MM.1S (cell line): ENCODE data around the gene LRRC45.

ENCODE experiments used
- DNase-seq: peaks from one replicate; pipeline ENCODE4 v3.0.0-alpha.2; 2015
- H2AFZ ChIP-seq: fragments of 300-600 bp; sonication (generic); 2 replicates; pipeline ENCODE4 v1.6.0; 2016; ENCODE audit warnings: antibody characterized with exemption, low read length
- H3F3A ChIP-seq: fragments of 300-600 bp; sonication (generic); 2 replicates; pipeline ENCODE4 v1.6.1; 2016; ENCODE audit warnings: mild to moderate bottlenecking, antibody characterized with exemption, low read length, moderate library complexity, mixed read lengths; ENCODE audit not compliant: insufficient read depth
- H3K27ac ChIP-seq: fragments of 300-600 bp; sonication (generic); 2 replicates; pipeline ENCODE4 v1.5.1; 2016; ENCODE audit warnings: mild to moderate bottlenecking, low read length
- H3K27me3 ChIP-seq: fragments of 300-600 bp; sonication (generic); replicated peaks from 2 replicates; pipeline ENCODE4 v1.6.0; 2016; ENCODE audit warnings: low read length; ENCODE audit not compliant: insufficient read depth
- H3K36me3 ChIP-seq: fragments of 300-600 bp; sonication (generic); replicated peaks from 2 replicates; pipeline ENCODE4 v1.6.1; 2016; ENCODE audit warnings: mild to moderate bottlenecking, low read length, mixed read lengths; ENCODE audit not compliant: insufficient read depth
- H3K4me1 ChIP-seq: fragments of 300-600 bp; sonication (generic); 2 replicates; pipeline ENCODE4 v1.6.1; 2016; ENCODE audit warnings: low read length, mixed read lengths
- H3K4me2 ChIP-seq: fragments of 300-600 bp; sonication (generic); 2 replicates; pipeline ENCODE4 v1.6.0; 2016; ENCODE audit warnings: low read depth, low read length
- H3K4me3 ChIP-seq: fragments of 300-600 bp; sonication (generic); 2 replicates; pipeline ENCODE4 v1.5.1; 2016; ENCODE audit warnings: low read length, mixed read lengths
- H3K79me2 ChIP-seq: fragments of 300-600 bp; sonication (generic); 2 replicates; pipeline ENCODE4 v1.6.1; 2016; ENCODE audit warnings: mixed run types, low read length, mixed read lengths
- H3K9ac ChIP-seq: fragments of 300-600 bp; sonication (generic); 2 replicates; pipeline ENCODE4 v1.6.1; 2016; ENCODE audit warnings: low read length, mixed read lengths
- H3K9me2 ChIP-seq: fragments of 300-600 bp; sonication (generic); replicated peaks from 2 replicates; pipeline ENCODE4 v1.6.1; 2016; ENCODE audit warnings: mild to moderate bottlenecking, low read length, mixed read lengths; ENCODE audit not compliant: insufficient read depth
- H3K9me3 ChIP-seq: fragments of 300-600 bp; sonication (generic); replicated peaks from 2 replicates; pipeline ENCODE4 v1.6.1; 2016; ENCODE audit warnings: mild to moderate bottlenecking, low read length, mixed read lengths; ENCODE audit not compliant: insufficient read depth
- H4K20me1 ChIP-seq: fragments of 300-600 bp; sonication (generic); 2 replicates; pipeline ENCODE4 v1.6.1; 2016; ENCODE audit warnings: mild to moderate bottlenecking, low read length, moderate library complexity, mixed read lengths; ENCODE audit not compliant: insufficient read depth
- EZH2 ChIP-seq: fragments of 300-600 bp; sonication (generic); optimal IDR thresholded peaks from 2 replicates; pipeline ENCODE3; 2017; ENCODE audit warnings: low read depth, mild to moderate bottlenecking, antibody characterized with exemption, low read length, mixed read lengths
- EZH2phosphoT487 ChIP-seq: fragments of 300-600 bp; sonication (generic); IDR thresholded peaks from 2 replicates; pipeline ENCODE4 v1.6.1; 2018; ENCODE audit warnings: antibody characterized with exemption, low read length
- TF ChIP-seq, protein P1 (sequence below): fragments of 300-600 bp; sonication (generic); IDR thresholded peaks from 2 replicates; pipeline ENCODE4 v1.5.1; 2016; ENCODE audit warnings: antibody characterized with exemption, low read length, mixed read lengths

Gene LRRC45

DNA sequence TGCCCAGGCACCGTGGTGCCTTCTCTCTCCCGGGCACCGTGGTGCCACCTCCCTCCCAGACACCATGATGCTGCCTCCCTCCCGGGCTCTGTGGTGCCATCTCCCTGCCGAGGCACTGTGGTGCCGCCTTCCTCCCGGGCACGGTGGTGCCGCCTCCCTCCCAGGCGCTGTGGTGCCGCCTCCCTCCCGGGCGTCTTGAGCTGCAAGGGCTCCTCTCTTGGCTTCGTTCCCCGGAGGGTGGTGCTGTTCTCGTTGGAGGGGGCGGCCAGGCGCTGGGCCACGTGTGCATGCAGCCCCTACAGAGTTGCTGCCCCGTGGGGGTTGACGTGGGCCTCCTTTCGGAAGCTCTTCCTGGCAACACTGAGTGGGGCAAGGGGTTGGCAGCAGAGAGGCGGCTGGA is 8.7 kb upstream of the LRRC45 start:
- no peak overlapping the region for H3K4me2 ChIP-seq
- H3K9ac ChIP-seq, result no peak overlapping the region
- H3K36me3 ChIP-seq, result no peaks in the 10 kb centered on the region

DNA sequence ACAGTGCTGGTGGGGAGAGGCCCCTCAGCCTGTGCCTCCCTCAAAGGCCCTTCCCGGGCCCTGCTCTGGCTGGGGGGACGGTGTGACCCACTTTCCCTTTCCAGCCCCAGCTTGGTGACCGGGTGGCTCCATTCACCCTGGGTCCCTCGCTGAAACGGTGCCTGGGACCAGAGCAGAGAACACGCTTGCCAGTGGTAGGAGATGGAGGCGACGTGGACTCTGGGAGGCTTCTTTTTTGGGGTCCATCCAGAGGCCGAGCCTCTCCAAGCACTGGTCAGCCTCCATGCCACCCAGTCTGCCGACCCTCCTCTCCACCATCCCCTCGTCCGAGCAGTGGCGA is 8.2 kb upstream of the LRRC45 start:
- H3F3A ChIP-seq, result no peaks in the 10 kb centered on the region
- H3K79me2 ChIP-seq, result no peaks in the 10 kb centered on the region
- no peak overlapping the region for H3K4me3 ChIP-seq
- H3K36me3 ChIP-seq, result no peaks in the 10 kb centered on the region
- H3K9me2 ChIP-seq, result no peaks in the 10 kb centered on the region
- no peaks in the 10 kb centered on the region for H3K9me3 ChIP-seq
- DNase-seq, result no peak
- no peaks in the 10 kb centered on the region for H3K4me1 ChIP-seq
- H3K9ac ChIP-seq, result no peak overlapping the region
- no peak overlapping the region for H3K27ac ChIP-seq
- H3K27me3 ChIP-seq, result no peaks in the 10 kb centered on the region
- H3K4me2 ChIP-seq, result no peak overlapping the region
- TF ChIP-seq EZH2, result no peak
- TF ChIP-seq, protein P1, sequence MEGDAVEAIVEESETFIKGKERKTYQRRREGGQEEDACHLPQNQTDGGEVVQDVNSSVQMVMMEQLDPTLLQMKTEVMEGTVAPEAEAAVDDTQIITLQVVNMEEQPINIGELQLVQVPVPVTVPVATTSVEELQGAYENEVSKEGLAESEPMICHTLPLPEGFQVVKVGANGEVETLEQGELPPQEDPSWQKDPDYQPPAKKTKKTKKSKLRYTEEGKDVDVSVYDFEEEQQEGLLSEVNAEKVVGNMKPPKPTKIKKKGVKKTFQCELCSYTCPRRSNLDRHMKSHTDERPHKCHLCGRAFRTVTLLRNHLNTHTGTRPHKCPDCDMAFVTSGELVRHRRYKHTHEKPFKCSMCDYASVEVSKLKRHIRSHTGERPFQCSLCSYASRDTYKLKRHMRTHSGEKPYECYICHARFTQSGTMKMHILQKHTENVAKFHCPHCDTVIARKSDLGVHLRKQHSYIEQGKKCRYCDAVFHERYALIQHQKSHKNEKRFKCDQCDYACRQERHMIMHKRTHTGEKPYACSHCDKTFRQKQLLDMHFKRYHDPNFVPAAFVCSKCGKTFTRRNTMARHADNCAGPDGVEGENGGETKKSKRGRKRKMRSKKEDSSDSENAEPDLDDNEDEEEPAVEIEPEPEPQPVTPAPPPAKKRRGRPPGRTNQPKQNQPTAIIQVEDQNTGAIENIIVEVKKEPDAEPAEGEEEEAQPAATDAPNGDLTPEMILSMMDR, result no peak
- no peak for TF ChIP-seq EZH2phosphoT487
- no peaks in the 10 kb centered on the region for H4K20me1 ChIP-seq
- no peak overlapping the region for H2AFZ ChIP-seq

More for the DNA sequence above, 8.7 kb upstream of the LRRC45 start:
- no peaks in the 10 kb centered on the region for H3K4me1 ChIP-seq
- no peak overlapping the region for H3K27ac ChIP-seq
- H4K20me1 ChIP-seq, result no peaks in the 10 kb centered on the region
- no peak for TF ChIP-seq EZH2
- TF ChIP-seq EZH2phosphoT487, result no peak
- TF ChIP-seq, protein P1, result no peak
- H3K27me3 ChIP-seq, result no peaks in the 10 kb centered on the region
- no peak for DNase-seq
- H3K9me2 ChIP-seq, result no peaks in the 10 kb centered on the region
- H3K9me3 ChIP-seq, result no peaks in the 10 kb centered on the region
- H3K79me2 ChIP-seq, result no peaks in the 10 kb centered on the region
- no peaks in the 10 kb centered on the region for H3F3A ChIP-seq
- H3K4me3 ChIP-seq, result no peak overlapping the region
- no peak overlapping the region for H2AFZ ChIP-seq

DNA sequence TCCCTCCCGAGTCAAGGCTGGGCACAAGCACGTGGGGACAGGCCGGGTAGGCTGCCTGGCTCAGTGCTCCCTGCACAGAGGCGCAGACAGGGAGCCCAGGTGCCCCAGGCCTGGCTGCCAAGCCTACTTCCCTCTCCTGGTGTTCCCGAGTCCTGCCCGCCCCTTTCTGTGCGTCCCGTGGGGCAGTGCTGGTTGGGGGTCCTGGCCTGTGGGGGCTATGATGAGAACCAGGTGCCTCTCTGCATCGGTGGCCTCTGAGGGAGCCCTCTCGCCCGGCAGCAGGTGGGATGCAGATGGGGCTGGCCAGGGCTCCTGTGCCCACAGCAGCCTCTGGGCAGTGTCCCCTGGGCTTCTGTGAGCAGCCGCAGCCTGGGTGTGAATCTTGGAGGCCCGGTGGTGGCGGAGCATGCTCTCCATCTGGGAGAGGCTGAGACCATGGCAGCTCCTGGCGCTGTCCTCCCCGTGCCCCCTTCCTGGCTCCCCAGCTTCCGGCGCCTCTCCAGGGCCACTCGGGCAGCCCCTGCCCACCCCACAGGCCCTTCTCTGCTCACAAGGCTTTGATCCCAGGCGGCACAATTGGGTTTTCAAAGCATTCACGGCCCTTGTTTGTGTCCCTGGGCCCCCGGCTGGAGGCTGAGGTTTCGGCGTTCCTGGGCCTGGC is 7.7 kb upstream of the LRRC45 start:
- peaks cover 5% of the 10 kb centered on the region; the same call in 1 of the 2 replicates for H3K79me2 ChIP-seq
- H2AFZ ChIP-seq, result no peak overlapping the region
- H3K4me1 ChIP-seq, result no peaks in the 10 kb centered on the region
- H3K9me3 ChIP-seq, result no peaks in the 10 kb centered on the region
- no peak for DNase-seq
- TF ChIP-seq EZH2phosphoT487 (no peak), EZH2 (no peak)
- TF ChIP-seq, protein P1, result no peak
- no peak overlapping the region for H3K27ac ChIP-seq
- H3K9ac ChIP-seq, result no peak overlapping the region
- no peaks in the 10 kb centered on the region for H3F3A ChIP-seq
- no peaks in the 10 kb centered on the region for H4K20me1 ChIP-seq
- no peaks in the 10 kb centered on the region for H3K9me2 ChIP-seq
- no peak overlapping the region for H3K4me3 ChIP-seq
- no peak overlapping the region for H3K4me2 ChIP-seq
- no peaks in the 10 kb centered on the region for H3K27me3 ChIP-seq
- no peaks in the 10 kb centered on the region for H3K36me3 ChIP-seq
